Transverse colon (tissue), 4 donors: ENCODE data around the gene ZBTB7C. TPM values are rescaled to one million over a fixed set of nuclear protein-coding genes. Genes with fewer than 3 reads are reported as not detected.

Experiments used
- DNase-seq: peaks from one replicate; pipeline ENCODE4 v3.0.0-alpha.2; 2019
- H3K27ac ChIP-seq, 4 donors: fragments of 200-600 bp; sonication (generic); 2 replicates each; pipeline ENCODE4 v1.5.1; 2016 to 2018; ENCODE audit warnings: inconsistent platforms in 4 of 4
- H3K27me3 ChIP-seq: fragments of 200-600 bp; sonication (generic); 2 replicates; pipeline ENCODE4 v1.5.1; 2017; ENCODE audit warnings: inconsistent platforms
- H3K36me3 ChIP-seq, 4 donors: fragments of 200-600 bp; sonication (generic); 2 replicates each; pipeline ENCODE4 v1.5.1; 2017 to 2019; ENCODE audit warnings: inconsistent platforms in 4 of 4
- H3K4me1 ChIP-seq, 4 donors: fragments of 200-600 bp; sonication (generic); 2 replicates each; pipeline ENCODE4 v1.5.1; 2017 to 2020; ENCODE audit warnings: inconsistent platforms in 4 of 4
- H3K4me3 ChIP-seq, 4 donors: fragments of 200-600 bp; sonication (generic); 1 replicate in 1 of 4; 2 replicates in 3 of 4; pipeline versions ENCODE4 v1.5.1 to v1.6.1; 2017 to 2019; ENCODE audit warnings: inconsistent platforms in 4 of 4
- H3K9me3 ChIP-seq, 2 donors: fragments of 200-600 bp; sonication (generic); 2 replicates each; pipeline ENCODE4 v1.5.1; 2017 to 2019; ENCODE audit warnings: inconsistent platforms in 2 of 2
- EP300 ChIP-seq: sonication (generic); formaldehyde crosslinking; IDR thresholded peaks from one replicate; pipeline ENCODE4 v1.6.1; 2017; ENCODE audit warnings: antibody characterized with exemption, low read depth
- POLR2A ChIP-seq: fragments of 450-650 bp; IDR thresholded peaks from one replicate; pipeline ENCODE4 v1.6.1; 2016; ENCODE audit warnings: antibody characterized with exemption, mild to moderate bottlenecking, moderate library complexity
- POLR2AphosphoS5 ChIP-seq, 3 donors: sonication (generic); formaldehyde crosslinking; IDR thresholded peaks; one replicate each; pipeline ENCODE4 v1.6.1; 2016; ENCODE audit warnings: antibody characterized with exemption in 3 of 3
- WGBS, 2 donors: methylation state at CpG; one replicate each; pipeline ENCODE4 v1.1.5; 2018; ENCODE audit warnings: low coverage in 1 of 2; 5-methylcytosine and 5-hydroxymethylcytosine counted together
- in situ Hi-C, 4 donors: fragments of 200-750 bp; cut with MboI; loops; one replicate each; pipeline versions ENCODE4 v1.15.0 to v1.15.1; 2017; ENCODE audit warnings: low sequenced_read_pairs in 3 of 4, low pct_ligation_motif_present in 1 of 4, low pct_unique_long_range_greater_than_20kb in 1 of 4
- intact Hi-C: fragments of 100-400 bp; cut with DNase I; formaldehyde crosslinking; loops from one replicate; pipeline ENCODE4 v1.15.1; 2023; ENCODE audit warnings: low total_unique reads
- total RNA-seq, 4 donors: library from RNA; depleted of rRNA; stranded (reverse); fragments of >200 nt; gene quantifications; one replicate each; pipeline ENCODE4 v1.1.0, GENCODE V29; 2016
- TF ChIP-seq, protein P1 (sequence below), 5 experiments: fragments of 200-600 bp in 3 of 5; fragments of 450-650 bp in 2 of 5; sonication (generic) in 3 of 5; IDR thresholded peaks; 1 replicate in 2 of 5; 2 replicates in 3 of 5; pipeline ENCODE4 v1.5.1; 2016 to 2017; ENCODE audit warnings: antibody characterized with exemption in 5 of 5, inconsistent platforms in 3 of 5, mild to moderate bottlenecking in 2 of 5, moderate library complexity in 1 of 5

Gene ZBTB7C
- total RNA-seq, 4 donors from 2014 or later = 38.4 to 81.2 (median 47.5) TPM

- peaks cover 0 to 8% (median 2%) of the 10 kb centered on the region in 4 donors for H3K4me1 ChIP-seq
- no peaks in the 10 kb centered on the region for H3K27me3 ChIP-seq
- 94% methylated on average over 7 of the region's 7 CpGs; no CpG with 5 or more reads in 1 of the 2 donors for WGBS, 2 donors
- no peak overlapping the region for H3K27ac ChIP-seq
- in situ Hi-C loops (no loop called here), intact Hi-C loops (no loop called here)
- H3K4me3 ChIP-seq = no peak overlapping the region
- no peaks in the 10 kb centered on the region for H3K36me3 ChIP-seq
- H3K9me3 ChIP-seq = no peaks in the 10 kb centered on the region
- no peak for DNase-seq
- no peak for TF ChIP-seq POLR2A
- TF ChIP-seq, protein P1, sequence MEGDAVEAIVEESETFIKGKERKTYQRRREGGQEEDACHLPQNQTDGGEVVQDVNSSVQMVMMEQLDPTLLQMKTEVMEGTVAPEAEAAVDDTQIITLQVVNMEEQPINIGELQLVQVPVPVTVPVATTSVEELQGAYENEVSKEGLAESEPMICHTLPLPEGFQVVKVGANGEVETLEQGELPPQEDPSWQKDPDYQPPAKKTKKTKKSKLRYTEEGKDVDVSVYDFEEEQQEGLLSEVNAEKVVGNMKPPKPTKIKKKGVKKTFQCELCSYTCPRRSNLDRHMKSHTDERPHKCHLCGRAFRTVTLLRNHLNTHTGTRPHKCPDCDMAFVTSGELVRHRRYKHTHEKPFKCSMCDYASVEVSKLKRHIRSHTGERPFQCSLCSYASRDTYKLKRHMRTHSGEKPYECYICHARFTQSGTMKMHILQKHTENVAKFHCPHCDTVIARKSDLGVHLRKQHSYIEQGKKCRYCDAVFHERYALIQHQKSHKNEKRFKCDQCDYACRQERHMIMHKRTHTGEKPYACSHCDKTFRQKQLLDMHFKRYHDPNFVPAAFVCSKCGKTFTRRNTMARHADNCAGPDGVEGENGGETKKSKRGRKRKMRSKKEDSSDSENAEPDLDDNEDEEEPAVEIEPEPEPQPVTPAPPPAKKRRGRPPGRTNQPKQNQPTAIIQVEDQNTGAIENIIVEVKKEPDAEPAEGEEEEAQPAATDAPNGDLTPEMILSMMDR (IDR thresholded peaks at IDR 0.05) = no peak
- no peak for TF ChIP-seq EP300
- no peak for TF ChIP-seq POLR2AphosphoS5 (IDR thresholded peaks at IDR 0.05)
Observed at GRCh38 chr18:48321536-48321935, 87.6 kb downstream of the ZBTB7C start.

DNA sequence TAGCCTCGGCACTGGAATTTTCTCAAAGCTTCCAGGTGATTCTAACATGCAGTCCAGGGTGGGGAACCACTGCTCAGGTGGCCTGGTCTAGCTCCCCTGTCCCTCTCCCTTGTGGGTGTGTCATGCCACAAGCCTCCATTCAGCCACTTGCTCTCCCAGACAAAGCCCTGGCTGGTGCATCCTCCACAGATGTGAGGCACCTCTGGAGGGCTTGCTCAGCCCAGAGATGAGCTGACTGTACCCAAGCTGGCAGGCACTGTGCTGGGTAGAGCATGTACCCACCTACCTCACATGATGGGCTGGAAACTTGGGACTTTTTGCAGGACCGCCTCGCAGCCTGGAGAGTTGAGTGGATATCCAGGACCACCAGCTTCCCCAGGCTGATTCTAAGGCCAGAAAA is 88.1 kb downstream of the ZBTB7C start:
- peaks cover 0 to 8% (median 2%) of the 10 kb centered on the region in 4 donors for H3K4me1 ChIP-seq
- intact Hi-C loops (no loop called here), in situ Hi-C loops (no loop called here)
- no peak overlapping the region for H3K27ac ChIP-seq
- DNase-seq = no peak
- no peak overlapping the region for H3K4me3 ChIP-seq
- H3K36me3 ChIP-seq = no peaks in the 10 kb centered on the region
- 83% methylated on average over 3 of the region's 3 CpGs; no CpG with 5 or more reads in 1 of the 2 donors for WGBS, 2 donors
- no peaks in the 10 kb centered on the region for H3K27me3 ChIP-seq
- H3K9me3 ChIP-seq = no peaks in the 10 kb centered on the region
- TF ChIP-seq POLR2A (no peak), EP300 (no peak), POLR2AphosphoS5 (IDR thresholded peaks at IDR 0.05) (no peak)
- TF ChIP-seq, protein P1 (IDR thresholded peaks at IDR 0.05) = no peak

DNA sequence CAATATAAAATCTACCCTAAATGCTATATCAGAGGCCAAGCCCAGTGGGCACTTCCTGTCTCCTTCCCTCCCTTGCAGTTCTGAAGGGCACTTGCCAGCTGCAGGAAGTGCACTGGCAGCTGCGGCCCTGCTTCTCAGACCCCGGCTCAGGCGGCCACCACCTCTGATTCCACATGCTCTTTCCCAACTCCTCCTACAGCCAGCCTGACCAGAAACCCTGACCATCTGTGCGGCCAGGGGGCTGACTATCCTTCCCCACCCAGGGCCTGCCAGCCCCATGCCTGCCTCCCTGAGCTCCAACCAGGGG is 88.6 kb downstream of the ZBTB7C start:
- no peak overlapping the region for H3K4me3 ChIP-seq
- no peaks in the 10 kb centered on the region for H3K36me3 ChIP-seq
- 38% methylated on average over 4 of the region's 4 CpGs; no CpG with 5 or more reads in 1 of the 2 donors for WGBS, 2 donors
- no peak for DNase-seq
- intact Hi-C loops (no loop called here), in situ Hi-C loops (no loop called here)
- no peak for TF ChIP-seq POLR2AphosphoS5 (IDR thresholded peaks at IDR 0.05)
- no peaks in the 10 kb centered on the region for H3K9me3 ChIP-seq
- H3K27me3 ChIP-seq = no peaks in the 10 kb centered on the region
- H3K27ac ChIP-seq = no peak overlapping the region
- H3K4me1 ChIP-seq = peaks cover 0 to 8% (median 2%) of the 10 kb centered on the region in 4 donors

DNA sequence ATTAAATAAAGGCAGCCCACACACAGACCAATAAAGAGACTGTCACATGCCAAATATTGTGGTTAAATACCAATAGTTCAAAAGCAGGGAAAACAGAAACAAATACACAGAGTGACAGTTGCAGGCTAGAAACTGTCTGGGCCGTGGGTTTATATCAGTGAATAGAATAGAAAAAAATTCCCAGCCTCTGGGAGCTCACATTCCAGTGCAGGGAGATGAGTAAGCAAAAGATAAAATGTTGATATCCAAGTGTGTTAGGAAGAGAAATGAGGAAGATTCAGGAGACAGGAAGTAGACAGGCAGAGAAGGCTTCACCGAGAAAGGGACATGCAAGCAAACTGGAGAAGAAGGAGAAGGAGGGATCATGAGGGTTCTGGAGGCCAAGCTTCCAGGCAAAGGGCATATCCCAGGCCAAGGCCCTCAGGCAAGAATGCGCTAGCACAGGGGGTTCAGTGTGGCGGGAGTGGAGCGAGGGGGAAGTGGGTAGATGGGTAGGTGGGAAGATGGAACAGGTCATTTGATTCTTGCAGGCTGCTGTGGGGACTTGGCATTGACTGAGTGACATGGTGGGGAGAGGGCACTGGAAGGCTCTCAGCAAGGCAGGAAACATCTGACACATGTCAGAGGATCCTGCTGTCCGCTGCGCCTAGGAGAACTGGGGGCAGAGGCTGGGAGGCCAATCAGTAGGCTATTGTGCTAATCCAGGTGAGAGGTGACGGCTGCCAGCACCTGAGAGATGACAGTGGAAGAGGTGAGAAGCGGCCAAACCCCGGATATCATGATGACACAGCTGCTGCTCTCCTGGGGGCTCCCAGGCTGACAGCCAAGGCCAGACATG is 89.2 kb downstream of the ZBTB7C start:
- no peak overlapping the region for H3K27ac ChIP-seq
- intact Hi-C loops = no loop called here
- in situ Hi-C loops = no loop called here

More for the DNA sequence above, 89.2 kb downstream of the ZBTB7C start:
- no peak for TF ChIP-seq EP300
- TF ChIP-seq POLR2AphosphoS5 (IDR thresholded peaks at IDR 0.05) = no peak
- TF ChIP-seq, protein P1 (IDR thresholded peaks at IDR 0.05) = no peak
- TF ChIP-seq POLR2A = no peak
- peak; percentile 34 for DNase-seq
- Histone ChIP-seq H3K9me3 (no peaks in the 10 kb centered on the region), H3K36me3 (no peaks in the 10 kb centered on the region), H3K4me3 (no peak overlapping the region), H3K4me1 (peaks cover 0 to 8% (median 2%) of the 10 kb centered on the region in 4 donors), H3K27me3 (no peaks in the 10 kb centered on the region)
- WGBS, 2 donors = 59 to 65% methylated on average over 5 to 10 of the region's 10 CpGs
